K562 (cell line): ENCODE measurements around the gene CPSF4L. TPM values are rescaled to one million over a fixed set of nuclear protein-coding genes. Genes with fewer than 3 reads are reported as not detected.

Source experiments
- ATAC-seq: fragments of 200-7000 bp; cut with Tn5 transposase; 3 replicates; pipeline ENCODE4 v1.9.1; 2020; ENCODE audit warnings: moderate library complexity
- BruUV-seq: library from RNA; stranded (reverse); fragments of 400-500 nt; replicated peaks from 2 replicates; lab custom pipeline; 2021; lab: Mats Ljungman, UMichigan
- CTCF ChIA-PET: fragments of 300-600 bp; formaldehyde crosslinking; extraction: SDS; loops from one replicate; lab custom pipeline; 2021; ENCODE audit warnings: low intra/inter-chr PET ratio; lab: Yijun Ruan, JAX
- POLR2A ChIA-PET: fragments of 300-600, 350-650 bp; sonication (Branson Sonifier 250); formaldehyde crosslinking; extraction: SDS; loops from one replicate; lab custom pipeline; 2021; ENCODE audit warnings: antibody characterized with exemption, inconsistent platforms; lab: Yijun Ruan, JAX
- DNase-seq, 4 experiments: peaks; one replicate each; pipeline versions ENCODE4 v3.0.0 to v3.0.0-alpha.2; 2011 to 2018; ENCODE audit warnings: low spot score in 3 of 4, mixed read lengths in 3 of 4; ENCODE audit errors: extremely low read depth in 1 of 4
- FAIRE-seq: peaks from 2 replicates; lab custom pipeline; 2011; peaks lifted over from hg19 to GRCh38; lab: Jason Lieb, UNC
- H2AFZ ChIP-seq: 2 replicates; pipeline ENCODE4 v1.6.0; 2011; ENCODE audit warnings: low read depth, low read length, control low read depth, inconsistent platforms
- H3K27ac ChIP-seq: fragments of 200-600 bp; 3 replicates; pipeline ENCODE4 v1.8.0; 2011; ENCODE audit warnings: low read depth, mild to moderate bottlenecking, control low read depth, inconsistent platforms, low read length, moderate library complexity, mixed read lengths; ENCODE audit errors: extremely low read depth
- H3K27me3 ChIP-seq, 2 experiments: fragments of 300-600 bp in 1 of 2; 2 replicates in 1 of 2; 3 replicates in 1 of 2; pipeline versions ENCODE4 v1.6.0 to v1.8.0; 2011; ENCODE audit warnings: inconsistent platforms in 2 of 2, low read length in 2 of 2, mild to moderate bottlenecking in 1 of 2, mixed read lengths in 1 of 2, moderate library complexity in 1 of 2; ENCODE audit not compliant: control insufficient read depth in 2 of 2, insufficient read depth in 2 of 2
- H3K36me3 ChIP-seq: fragments of 300-600 bp; 3 replicates; pipeline ENCODE4 v1.8.0; 2011; ENCODE audit warnings: mild to moderate bottlenecking, low read length, inconsistent platforms; ENCODE audit not compliant: control insufficient read depth, insufficient read depth
- H3K4me1 ChIP-seq, 2 experiments: fragments of 200-600 bp in 1 of 2; replicated peaks in 1 of 2; 2 replicates in 1 of 2; 3 replicates in 1 of 2; pipeline versions ENCODE4 v1.5.1 to v1.8.0; 2011; ENCODE audit warnings: inconsistent platforms in 2 of 2, low read length in 2 of 2, mild to moderate bottlenecking in 1 of 2, mixed read lengths in 1 of 2, moderate library complexity in 1 of 2; ENCODE audit not compliant: control insufficient read depth in 2 of 2, insufficient read depth in 2 of 2
- H3K4me2 ChIP-seq: 2 replicates; pipeline ENCODE4 v1.6.1; 2011; ENCODE audit warnings: low read length, control low read depth, inconsistent platforms, mixed read lengths; ENCODE audit not compliant: insufficient read depth
- H3K4me3 ChIP-seq: fragments of 200-600 bp; sonication (generic), shearing (Covaris generic); 2 replicates; pipeline ENCODE4 v1.5.1; 2016; ENCODE audit warnings: control low read depth, inconsistent platforms
- H3K79me2 ChIP-seq: fragments of 200-600 bp; 3 replicates; pipeline ENCODE4 v1.8.0; 2011; ENCODE audit warnings: low read length, inconsistent platforms; ENCODE audit not compliant: control insufficient read depth, insufficient read depth
- H3K9ac ChIP-seq, 2 experiments: 2 replicates each; pipeline versions ENCODE4 v1.6.0 to v1.6.1; 2011; ENCODE audit warnings: low read depth in 2 of 2, low read length in 2 of 2, control low read depth in 1 of 2, inconsistent platforms in 1 of 2, mild to moderate bottlenecking in 1 of 2, mixed read lengths in 1 of 2; ENCODE audit not compliant: insufficient read depth in 1 of 2
- H3K9me1 ChIP-seq: one replicate; pipeline ENCODE4 v1.6.0; 2011; ENCODE audit warnings: inconsistent platforms, mild to moderate bottlenecking, low read length, moderate library complexity; ENCODE audit not compliant: control insufficient read depth, insufficient read depth
- H3K9me3 ChIP-seq: replicated peaks from 2 replicates; pipeline ENCODE4 v1.5.1; 2011; ENCODE audit warnings: low read depth, low read length, inconsistent platforms; ENCODE audit not compliant: control insufficient read depth, insufficient read depth
- H4K20me1 ChIP-seq: replicated peaks from 2 replicates; pipeline ENCODE4 v1.6.1; 2011; ENCODE audit warnings: low read length, inconsistent platforms, mixed read lengths; ENCODE audit not compliant: control insufficient read depth, insufficient read depth
- BCOR ChIP-seq: fragments of 450-650 bp; IDR thresholded peaks from 2 replicates; pipeline ENCODE4 v1.6.1; 2016
- CHD2 ChIP-seq: IDR thresholded peaks from 2 replicates; pipeline ENCODE4 v1.6.1; 2011; ENCODE audit warnings: low read depth, low read length
- HDGF ChIP-seq: fragments of 450-650 bp; IDR thresholded peaks from 2 replicates; pipeline ENCODE4 v1.6.1; 2016
- PCBP1 ChIP-seq: fragments of 200-400 bp; formaldehyde crosslinking; IDR thresholded peaks from 2 replicates; pipeline ENCODE4 v1.6.1; 2018; ENCODE audit warnings: mild to moderate bottlenecking, low read depth, low read length; ENCODE audit not compliant: poor library complexity, severe bottlenecking
- PTTG1 ChIP-seq: fragments of 450-650 bp; IDR thresholded peaks from 2 replicates; pipeline ENCODE4 v1.6.1; 2016; ENCODE audit warnings: low read depth, mild to moderate bottlenecking, missing genetic modification characterization, missing compliant biosample characterization
- RB1 ChIP-seq: fragments of 450-650 bp; IDR thresholded peaks from 2 replicates; pipeline ENCODE4 v1.6.1; 2017; ENCODE audit warnings: low read depth, mild to moderate bottlenecking
- RBM34 ChIP-seq: fragments of 200-400 bp; formaldehyde crosslinking; IDR thresholded peaks from 2 replicates; pipeline ENCODE4 v1.6.1; 2018; ENCODE audit warnings: low read length, borderline replicate concordance; ENCODE audit not compliant: insufficient read depth
- RNF2 ChIP-seq: sonication (generic); IDR thresholded peaks from 2 replicates; pipeline ENCODE4 v1.6.1; 2016
- SIN3B ChIP-seq: fragments of 450-650 bp; IDR thresholded peaks from 2 replicates; pipeline ENCODE4 v1.6.1; 2017; ENCODE audit warnings: low read depth, mild to moderate bottlenecking, moderate library complexity
- ZC3H11A ChIP-seq: IDR thresholded peaks from 2 replicates; pipeline ENCODE4 v1.6.1; 2012; ENCODE audit warnings: low read depth, low read length, improper control_type of control experiment
- ZNF224 ChIP-seq: sonication (generic); formaldehyde crosslinking; IDR thresholded peaks from 2 replicates; pipeline ENCODE4 v1.8.0; 2022; ENCODE audit warnings: mild to moderate bottlenecking, missing genetic modification reagents
- ZNF408 ChIP-seq: fragments of 250-450 bp; sonication (Bioruptor Pico); IDR thresholded peaks from 2 replicates; pipeline ENCODE4 v1.4.0; 2020; ENCODE audit warnings: low read depth, mild to moderate bottlenecking, moderate library complexity
- ZNF436 ChIP-seq: fragments of 250-450, 450-650 bp; sonication (Bioruptor Pico); formaldehyde crosslinking; IDR thresholded peaks from 2 replicates; pipeline ENCODE4 v1.7.0; 2020; ENCODE audit warnings: mild to moderate bottlenecking
- ZNF780A ChIP-seq: fragments of 250-450 bp; sonication (Bioruptor Pico); IDR thresholded peaks from 2 replicates; pipeline ENCODE4 v1.5.0; 2021; ENCODE audit warnings: mild to moderate bottlenecking
- WGBS: fragments of 100-300 bp; shearing (Covaris generic); methylation state at CpG from one replicate; pipeline ENCODE4 v1.1.6; 2016; ENCODE audit warnings: low coverage, mixed read lengths; ENCODE audit not compliant: insufficient coverage; ENCODE audit errors: missing lambda C conversion rate; 5-methylcytosine and 5-hydroxymethylcytosine counted together
- in situ Hi-C: fragments of 300-500 bp; cut with MboI; formaldehyde crosslinking; loops from 4 replicates; pipeline ENCODE4 v1.15.0; 2018; ENCODE audit warnings: inconsistent platforms, mixed read lengths
- intact Hi-C: fragments of 100-400 bp; cut with micrococcal nuclease; formaldehyde crosslinking; loops from 2 replicates; pipeline ENCODE4 v1.14.2; 2022
- polyA plus RNA-seq, 8 experiments: library from polyadenylated mRNA; depleted of rRNA in 4 of 8; stranded (reverse) in 5 of 8; unstranded in 3 of 8; fragments of >200 nt; fragmentation: Nextera tagmentation in 2 of 8; fragmentation: Illumina TruSeq in 1 of 8; extraction: Ambion mirVana in 2 of 8; extraction: Trizol in 1 of 8; gene quantifications; 2 replicates each; pipeline versions ENCODE4 v1.2.1 to v1.2.3, GENCODE V29; 2011 to 2014; ENCODE audit warnings: inconsistent platforms in 1 of 8, missing spikeins in 1 of 8
- total RNA-seq, 7 experiments: library from RNA; depleted of rRNA in 6 of 7; stranded (reverse); fragments of >200 nt in 6 of 7; fragmentation: Illumina TruSeq in 2 of 7; extraction: Trizol in 2 of 7; gene quantifications; 2 replicates each; pipeline versions ENCODE4 v1.2.1 to v1.2.3, GENCODE V29; 2011 to 2021; ENCODE audit warnings: low replicate concordance in 1 of 7
- TF ChIP-seq, protein P1 (sequence below): sonication (generic); formaldehyde crosslinking; IDR thresholded peaks from 2 replicates; pipeline ENCODE4 v1.4.0; 2020; ENCODE audit warnings: mild to moderate bottlenecking, missing genetic modification reagents

The CPSF4L gene
- total and polyA plus RNA-seq, 9 of the 15 experiments (the other 6 are each of a cell fraction or from before 2014, with no cell fraction given): not detected

DNA sequence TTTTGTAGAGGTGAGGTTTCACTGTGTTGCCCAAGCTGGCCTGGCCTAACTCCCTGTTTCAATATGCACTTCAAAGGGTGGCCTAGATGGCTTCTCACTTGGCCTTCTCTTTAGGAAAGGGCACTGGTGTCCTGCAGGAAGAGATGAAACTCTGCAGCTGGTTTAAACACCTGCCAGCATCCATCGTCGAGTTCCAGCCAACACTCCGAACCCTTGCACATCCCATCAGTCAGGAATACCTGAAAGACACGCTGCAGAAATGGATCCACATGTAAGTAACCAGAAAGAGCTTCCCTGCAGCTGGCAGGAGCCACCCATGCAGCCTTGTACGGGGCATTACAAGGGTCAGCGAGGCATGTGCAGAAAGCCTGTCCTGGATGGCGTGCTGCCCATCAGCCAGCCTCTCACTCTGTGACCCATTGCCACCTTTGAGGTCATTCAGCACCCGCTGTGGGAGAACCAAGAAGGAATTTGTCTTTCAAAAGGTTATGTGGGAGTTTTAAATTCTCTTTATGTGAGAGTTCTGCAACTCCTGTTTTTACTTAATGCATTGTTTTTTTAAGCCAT lies 61.8 kb downstream of the CPSF4L start:
- no peaks in the 10 kb centered on the region for H3K27me3 ChIP-seq
- H3K4me3 ChIP-seq: no peak overlapping the region
- no peak overlapping the region for H3K27ac ChIP-seq
- H3K36me3 ChIP-seq: peaks cover 93% of the 10 kb centered on the region
- intact Hi-C loops (no loop called here), in situ Hi-C loops (no loop called here)
- peaks cover 3 to 8% of the 10 kb centered on the region in 2 experiments; a peak in 3 of 5 replicates for H3K4me1 ChIP-seq
- peaks cover 20% of the 10 kb centered on the region for H4K20me1 ChIP-seq
- no peaks in the 10 kb centered on the region; the same call in 1 of the 2 replicates for H3K9me3 ChIP-seq
- no TSS peak for BruUV-seq
- no peak overlapping the region for H2AFZ ChIP-seq
- DNase-seq (no peak), FAIRE-seq (no peak), ATAC-seq (no peak)
- 93% methylated on average over 8 of the region's 8 CpGs for WGBS
- H3K9me1 ChIP-seq: peaks cover 8% of the 10 kb centered on the region
- 0 out of 4 replicates have a peak overlapping the region, but pooled peaks of 1 of the 2 experiments have one; percentile 22 for H3K9ac ChIP-seq
- TF ChIP-seq RNF2: no peak
- TF ChIP-seq ZNF436 (CRISPR knock-in tag): no peak
- no peak for TF ChIP-seq BCOR
- no peak for TF ChIP-seq CHD2
- TF ChIP-seq, protein P1, sequence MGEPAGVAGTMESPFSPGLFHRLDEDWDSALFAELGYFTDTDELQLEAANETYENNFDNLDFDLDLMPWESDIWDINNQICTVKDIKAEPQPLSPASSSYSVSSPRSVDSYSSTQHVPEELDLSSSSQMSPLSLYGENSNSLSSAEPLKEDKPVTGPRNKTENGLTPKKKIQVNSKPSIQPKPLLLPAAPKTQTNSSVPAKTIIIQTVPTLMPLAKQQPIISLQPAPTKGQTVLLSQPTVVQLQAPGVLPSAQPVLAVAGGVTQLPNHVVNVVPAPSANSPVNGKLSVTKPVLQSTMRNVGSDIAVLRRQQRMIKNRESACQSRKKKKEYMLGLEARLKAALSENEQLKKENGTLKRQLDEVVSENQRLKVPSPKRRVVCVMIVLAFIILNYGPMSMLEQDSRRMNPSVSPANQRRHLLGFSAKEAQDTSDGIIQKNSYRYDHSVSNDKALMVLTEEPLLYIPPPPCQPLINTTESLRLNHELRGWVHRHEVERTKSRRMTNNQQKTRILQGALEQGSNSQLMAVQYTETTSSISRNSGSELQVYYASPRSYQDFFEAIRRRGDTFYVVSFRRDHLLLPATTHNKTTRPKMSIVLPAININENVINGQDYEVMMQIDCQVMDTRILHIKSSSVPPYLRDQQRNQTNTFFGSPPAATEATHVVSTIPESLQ (CRISPR knock-in tag): no peak
- TF ChIP-seq ZNF780A (CRISPR knock-in tag): no peak
- TF ChIP-seq RB1: no peak
- TF ChIP-seq SIN3B: no peak
- no peak for TF ChIP-seq ZC3H11A
- TF ChIP-seq PTTG1 (tag): no peak
- TF ChIP-seq ZNF408 (CRISPR knock-in tag): no peak
- TF ChIP-seq HDGF: no peak
- TF ChIP-seq RBM34: no peak
- no peak for TF ChIP-seq ZNF224 (CRISPR knock-in tag)
- no peak for TF ChIP-seq PCBP1
- H3K4me2 ChIP-seq: no peak overlapping the region
- ChIA-PET CTCF (no interaction called here), POLR2A (no interaction called here)
- 0 out of 3 replicates have a peak, but pooled peaks cover under 1% of the 10 kb centered on the region for H3K79me2 ChIP-seq
